Measurements from ENCODE around the gene GAPDHS.

Gene GAPDHS

DNA sequence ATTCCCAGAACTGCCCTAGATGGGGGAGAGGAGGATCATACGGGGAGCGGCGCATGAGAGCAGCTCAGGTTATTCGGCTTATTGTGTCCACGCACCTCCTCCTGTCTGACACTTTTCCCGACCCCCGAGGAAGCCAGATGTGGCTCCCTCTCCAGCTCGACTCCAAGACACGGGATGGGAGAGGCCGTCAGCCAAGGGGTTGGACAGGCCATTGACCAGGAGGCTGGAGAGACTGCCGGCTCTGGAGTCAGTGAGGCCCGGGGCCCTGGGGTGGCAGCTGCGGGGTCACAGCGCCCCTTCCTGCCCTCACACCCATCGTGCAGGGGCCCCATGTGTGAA, 22.7 kb upstream of the GAPDHS start:
- no peak for DNase-seq (ENCODE audit: low read depth)

- no peak for DNase-seq (ENCODE audit: low read depth)
Observed at GRCh38 chr19:35511337-35511736, 21.9 kb upstream of the GAPDHS start.

GRCh38 chr19:35512831-35513627, 20.2 kb upstream of the GAPDHS start:
- DNase-seq (ENCODE audit: low read depth): no peak

DNA sequence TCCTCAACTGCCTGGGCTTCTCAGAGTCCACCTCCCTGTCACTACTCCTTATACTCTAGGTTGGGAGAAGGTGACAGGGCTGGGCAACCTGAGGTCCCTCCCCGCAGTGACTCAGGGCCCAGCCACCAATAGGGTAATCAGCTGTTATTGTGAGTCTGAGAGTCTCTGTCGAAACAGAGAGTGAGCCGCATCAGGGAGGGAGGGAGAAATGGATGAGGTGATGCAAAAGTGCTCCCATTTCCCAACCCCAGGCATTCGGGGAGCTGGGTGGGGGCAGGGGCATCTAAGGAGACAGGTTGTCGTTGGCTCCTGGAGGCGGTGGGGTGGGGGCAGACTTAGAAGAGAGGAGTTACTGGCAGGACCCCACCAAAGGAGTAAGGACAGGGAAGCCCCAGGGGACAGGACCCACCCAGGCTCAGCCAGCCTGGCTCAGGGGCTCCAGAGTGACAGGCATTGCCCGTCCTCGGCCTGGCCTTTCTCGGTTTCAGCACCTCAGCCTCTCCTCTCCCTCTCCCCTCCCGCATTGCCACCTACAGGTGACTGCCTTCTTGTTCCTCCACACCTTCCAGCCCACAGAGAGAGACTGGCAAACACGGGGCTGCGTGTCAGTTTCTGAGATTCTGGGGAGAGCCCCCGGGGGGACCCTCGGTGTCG, 19.5 kb upstream of the GAPDHS start, which contains the start of gene DMKN:
Gene DMKN, minus strand, starts transcription at position 22 of the 654 bp plus-strand sequence. CDS start 174 bp downstream, outside the sequence.
- no peak for DNase-seq (ENCODE audit: low read depth)

- DNase-seq (ENCODE audit: low read depth): no peak
Observed at GRCh38 chr19:35514282-35514809, 18.9 kb upstream of the GAPDHS start.

DNA sequence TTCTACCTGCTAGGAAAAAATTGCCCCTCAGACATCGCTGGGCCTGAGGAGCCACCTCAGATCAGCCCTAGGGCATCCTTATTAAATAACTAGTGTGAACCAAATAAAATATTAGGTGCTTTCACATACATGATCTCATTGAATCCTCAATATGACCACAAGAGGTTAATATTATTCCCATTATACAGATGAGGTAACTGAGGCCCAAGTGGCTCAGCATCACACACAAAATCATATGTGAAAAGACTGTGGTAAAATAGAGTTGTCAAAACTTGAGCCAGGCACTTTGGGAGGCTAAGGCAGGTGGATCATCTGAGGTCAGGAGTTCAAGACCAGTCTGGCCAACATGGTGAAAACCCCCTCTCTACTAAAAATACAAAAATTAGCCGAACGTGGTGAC, 16.9 kb upstream of the GAPDHS start:
- no peak for DNase-seq (ENCODE audit: low read depth)

DNA sequence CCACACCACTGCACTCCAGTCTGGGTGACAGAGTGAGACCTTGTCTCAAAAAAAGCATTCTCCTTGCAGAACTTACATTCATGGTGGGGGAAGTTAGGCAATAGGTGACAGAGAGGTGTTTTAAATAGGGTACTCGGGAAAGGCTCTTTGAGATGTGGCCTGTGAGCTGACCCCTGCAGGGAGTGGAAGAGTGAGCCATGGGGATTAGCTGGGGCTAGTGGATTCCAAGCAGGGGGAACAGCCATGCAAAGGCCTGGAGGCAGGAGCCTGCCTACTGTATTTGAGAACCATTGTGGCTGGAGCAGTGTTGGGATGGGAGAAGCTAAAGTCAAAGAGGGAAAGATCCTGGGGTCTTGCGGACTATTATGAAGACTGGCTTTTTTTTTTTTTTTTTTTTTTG, 15.9 kb upstream of the GAPDHS start:
- no peak for DNase-seq (ENCODE audit: low read depth)

DNA sequence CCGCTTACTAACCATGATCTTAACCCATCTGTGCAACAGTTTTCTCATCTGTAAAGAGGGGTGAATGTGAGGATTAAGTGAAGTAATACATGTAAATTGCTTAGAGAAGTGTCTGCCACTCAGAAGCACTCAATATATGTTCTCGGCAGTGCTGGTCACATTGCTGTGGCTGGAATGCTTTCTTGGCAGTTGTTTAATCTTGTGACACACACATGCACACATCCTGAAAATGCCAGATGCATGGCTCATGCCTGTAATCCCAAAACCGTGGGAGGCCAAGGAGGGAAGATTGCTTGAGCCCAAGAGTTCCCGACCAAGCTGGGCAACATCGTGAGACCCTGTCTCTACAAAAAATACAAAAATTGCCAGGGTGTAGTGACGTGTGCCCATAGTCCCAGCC, 14.9 kb upstream of the GAPDHS start:
- no peak for DNase-seq (ENCODE audit: low read depth)

DNA sequence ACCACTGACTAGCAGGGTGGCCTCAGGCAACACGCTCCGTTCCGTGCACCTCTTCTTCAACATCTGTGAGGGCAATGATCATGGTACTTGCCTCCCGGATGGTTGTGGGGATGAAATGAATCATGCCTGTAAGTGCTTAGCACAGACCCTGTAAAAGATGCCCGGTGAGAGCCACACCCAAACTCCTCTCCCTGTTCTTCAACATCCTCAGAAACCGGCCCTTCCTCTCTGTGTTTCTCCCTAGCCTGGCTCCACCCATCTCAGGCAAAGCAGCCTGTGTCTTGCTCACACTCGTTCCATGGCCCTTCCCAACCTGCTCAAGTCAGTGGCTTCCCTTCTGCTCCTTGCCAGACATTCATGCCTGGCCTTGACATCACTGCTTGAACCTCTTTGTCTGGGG, 14.0 kb upstream of the GAPDHS start:
- no peak for DNase-seq (ENCODE audit: low read depth)

DNA sequence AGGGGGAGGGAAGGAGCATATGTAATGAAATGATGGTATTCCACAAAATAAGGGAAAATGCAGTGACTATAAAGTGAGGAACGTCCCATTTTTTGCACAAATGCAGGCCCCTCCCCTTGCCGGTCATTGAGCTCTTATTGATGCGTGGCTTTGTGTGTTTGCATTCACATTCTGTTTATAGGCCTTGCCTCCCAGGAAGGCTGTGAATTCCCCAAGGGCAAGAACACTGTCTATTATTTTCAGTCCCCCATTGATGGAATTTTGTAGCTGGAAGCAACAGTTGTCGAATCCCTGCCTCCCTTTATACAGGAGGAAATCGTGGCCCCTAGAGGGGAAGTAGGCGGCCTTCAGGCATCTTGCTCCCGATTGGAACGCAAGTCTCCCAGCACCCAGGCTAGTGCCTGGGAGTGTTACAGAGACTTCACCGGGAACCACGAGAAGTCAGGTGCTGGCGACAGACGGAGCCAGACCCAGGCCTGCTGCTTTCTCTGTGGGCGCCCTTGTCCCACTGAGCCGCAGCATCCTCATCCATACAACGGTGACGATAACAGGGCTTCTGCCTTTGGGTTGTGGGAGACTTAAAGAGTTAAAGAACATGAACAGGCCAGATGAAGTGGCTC, 12.0 kb upstream of the GAPDHS start:
- no peak for DNase-seq (ENCODE audit: low read depth)

GRCh38 chr19:35522745-35523327, 10.4 kb upstream of the GAPDHS start:
- no peak for DNase-seq (ENCODE audit: low read depth)

DNA sequence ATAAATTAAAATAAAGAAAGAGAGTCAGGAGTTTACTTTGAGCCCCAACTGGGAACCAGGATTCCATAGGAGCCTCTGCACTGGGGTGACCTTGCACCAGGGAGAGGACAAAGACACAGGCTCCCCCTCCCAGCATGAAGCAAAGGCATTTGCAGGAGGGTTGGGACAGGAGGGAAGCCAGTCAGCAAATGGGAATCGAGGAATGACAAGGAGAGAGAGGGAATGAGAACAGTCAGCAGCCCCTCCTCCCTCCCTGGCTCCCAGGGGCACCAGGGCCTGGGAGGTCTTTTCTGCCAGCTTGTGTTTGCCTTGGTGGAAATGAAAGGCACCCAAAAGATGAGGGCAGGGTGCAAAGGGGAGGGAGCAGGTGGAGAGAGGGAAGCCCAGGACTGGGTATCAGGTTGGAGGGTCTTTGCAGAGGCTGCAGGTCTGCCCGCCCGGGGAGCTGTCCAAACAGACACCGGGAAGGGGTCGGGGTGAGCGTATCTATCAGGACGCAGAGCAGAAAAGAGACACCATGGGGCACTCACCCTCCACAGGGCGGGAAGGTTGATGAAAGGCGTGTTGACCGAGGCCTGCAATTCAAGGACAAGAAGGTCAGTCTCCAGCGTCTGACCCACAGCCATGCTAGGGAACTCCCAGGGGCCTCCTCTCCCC, 8.9 kb upstream of the GAPDHS start:
- DNase-seq (ENCODE audit: low read depth): no peak

- DNase-seq (ENCODE audit: low read depth): no peak
Observed at GRCh38 chr19:35525873-35526272, 7.4 kb upstream of the GAPDHS start.

- DNase-seq (ENCODE audit: low read depth): no peak
Observed at GRCh38 chr19:35528218-35529038, 4.8 kb upstream of the GAPDHS start, which contains the start of gene SBSN. SBSN (minus strand) TSS chr19:35528311; CDS start chr19:35528281, 30 bp downstream.

DNA sequence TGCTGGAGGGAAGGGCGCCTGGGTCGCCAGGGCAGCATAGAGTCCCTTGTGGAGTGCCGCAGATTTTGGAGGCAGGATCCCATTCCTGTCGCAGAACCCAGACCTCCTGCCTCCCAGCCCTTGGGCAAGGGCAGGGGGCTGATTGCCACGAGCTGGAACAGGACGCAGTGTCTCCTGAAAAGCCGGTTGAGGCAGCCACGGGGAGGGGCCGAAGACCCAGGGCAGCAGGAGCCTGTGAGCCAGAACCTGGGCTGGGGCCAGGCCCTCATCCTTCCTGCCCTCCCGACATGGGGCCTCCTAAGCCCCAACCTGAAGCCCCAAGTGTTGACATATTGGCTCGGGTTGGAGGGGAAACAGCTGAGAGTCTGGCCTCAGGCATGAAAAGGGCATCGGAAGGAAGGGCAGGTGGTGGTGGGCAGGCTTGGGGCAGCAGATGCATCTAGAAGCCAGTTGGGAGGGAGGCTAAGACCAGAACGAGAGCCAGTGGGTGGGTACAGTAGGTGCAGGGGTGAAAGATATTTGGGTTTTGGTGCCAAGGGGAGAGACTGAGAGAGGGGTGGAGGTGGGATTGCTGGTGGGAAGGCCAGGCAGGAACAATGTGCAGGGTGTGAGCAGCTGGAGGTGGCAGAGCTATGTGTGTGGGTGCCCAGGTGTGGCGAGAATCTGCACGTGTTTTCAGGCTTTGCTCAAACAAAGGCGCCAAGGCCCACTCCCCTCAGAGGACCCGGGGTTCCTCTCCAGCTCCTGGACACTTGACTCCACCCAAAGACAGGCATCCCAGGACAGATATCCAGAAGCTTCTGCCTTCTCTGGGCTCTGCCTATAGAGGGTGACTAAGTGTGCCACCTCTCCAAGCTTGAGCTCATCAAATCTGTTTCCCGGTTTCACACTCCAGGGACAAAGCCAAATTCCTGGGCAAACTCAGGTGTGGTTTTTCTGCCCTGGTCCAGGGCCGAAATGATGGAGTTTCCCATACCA, 3.7 kb upstream of the GAPDHS start:
- no peak for DNase-seq (ENCODE audit: low read depth)

DNA sequence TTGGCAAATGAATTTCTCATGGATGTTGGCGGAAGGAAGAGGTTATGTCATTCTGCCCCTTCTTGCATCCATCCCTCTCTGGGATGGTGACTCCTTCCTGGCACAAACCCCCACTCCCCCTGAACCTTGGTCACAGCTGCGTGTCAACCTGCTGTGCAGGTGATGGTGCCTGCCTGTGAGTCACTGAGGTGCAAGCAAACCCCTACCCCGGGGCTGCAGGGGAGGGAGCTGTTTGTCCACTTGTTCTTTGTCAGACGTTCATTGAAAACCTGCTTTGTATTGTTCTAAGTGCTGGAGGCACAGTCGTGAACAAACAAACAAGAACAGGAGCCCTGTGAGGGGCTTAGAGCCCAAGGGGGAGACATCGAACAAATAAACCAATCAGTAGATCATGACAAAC, 2.0 kb upstream of the GAPDHS start:
- DNase-seq (ENCODE audit: low read depth): no peak

DNA sequence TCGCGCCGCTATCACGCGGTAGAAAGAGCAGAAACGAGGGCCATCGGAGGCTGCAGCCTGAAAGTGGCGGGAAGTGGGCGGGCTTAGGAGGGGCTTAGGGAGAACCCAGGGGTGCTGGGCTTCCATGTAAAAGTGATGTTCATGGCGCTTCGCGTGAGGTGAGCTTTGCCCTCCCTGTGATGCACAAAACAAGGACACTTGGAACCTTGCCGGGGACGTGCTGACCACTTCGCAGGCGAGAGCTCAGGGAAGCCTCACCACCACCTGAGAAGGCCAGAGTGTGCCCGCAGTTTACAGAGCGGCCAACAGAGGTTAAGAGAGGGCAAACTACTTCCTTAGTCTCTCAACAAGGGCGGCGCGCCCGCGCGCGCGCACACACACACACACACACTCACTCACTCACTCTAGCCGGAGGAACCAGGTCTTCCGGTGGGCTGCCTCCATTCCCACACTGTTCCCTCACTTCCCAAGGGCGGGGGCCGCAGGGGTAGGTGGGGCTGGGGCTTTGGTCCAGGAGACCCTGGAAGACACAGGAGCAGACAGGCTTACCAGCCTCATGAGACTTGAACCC, 651 bp downstream of the GAPDHS start:
- no peak for DNase-seq (ENCODE audit: low read depth)

DNA sequence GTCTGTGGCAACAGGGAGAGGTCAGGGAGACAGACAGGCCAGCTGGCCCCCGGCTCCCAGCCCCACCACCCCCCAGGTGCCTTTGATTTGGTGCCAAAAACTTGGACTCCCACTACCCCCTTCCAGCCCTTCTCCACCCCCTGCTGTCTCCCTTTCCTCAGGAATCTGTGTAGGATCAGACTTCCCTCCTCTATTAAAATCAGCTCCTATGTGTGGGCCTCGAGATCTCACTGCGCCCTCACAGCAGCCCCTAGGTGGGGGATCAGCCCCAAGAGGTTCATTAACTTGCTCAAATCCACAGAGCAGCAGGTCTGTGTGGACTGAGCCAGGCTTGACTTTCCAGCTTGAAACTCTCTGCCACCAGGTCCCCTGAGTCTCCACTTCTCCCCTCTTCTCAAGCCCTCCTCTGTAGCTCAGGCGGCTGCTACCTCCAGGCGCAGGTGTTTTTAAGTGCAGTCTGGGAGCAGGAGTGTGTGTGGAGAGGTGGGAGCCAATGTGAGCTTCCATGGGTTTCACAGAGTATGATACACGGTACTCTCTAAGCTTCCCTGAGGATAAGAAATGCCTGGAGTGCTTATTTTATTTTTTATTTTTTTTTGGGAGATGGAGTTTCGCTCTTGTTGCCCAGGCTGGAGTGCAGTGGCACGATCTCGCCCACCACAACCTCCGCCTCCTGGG, 1.7 kb downstream of the GAPDHS start:
- no peak for DNase-seq (ENCODE audit: low read depth)

- DNase-seq (ENCODE audit: low read depth): no peak
Observed at GRCh38 chr19:35539314-35539713, 6.1 kb downstream of the GAPDHS start.

Measured in stimulated activated CD8-positive, alpha-beta memory T cell treated with anti-CD3 and anti-CD28 coated beads, Interleukin-12 subunit alpha, Interleukin-12 subunit beta, amount 100 ng/mL, for 4 hours (primary cell).